ENCODE results near the gene FABP6. TPM values are rescaled to one million over a fixed set of nuclear protein-coding genes. Genes with fewer than 3 reads are reported as not detected.

FABP6 gene
- total RNA-seq, 1 experiment from 2014 or later: 5.7 TPM

GRCh38 chr5:160270704-160271103 lies 41.4 kb downstream of the FABP6 start:
- ChIA-PET CTCF (no interaction called here), POLR2A (ENCODE audit: unreplicated experiment) (interaction anchor here (0.7 kb wide), 1 partner anchor 165 kb away, joined by 3 read pairs; no protein-coding TSS in a partner anchor)
- Histone ChIP-seq H3F3A (ENCODE audit: insufficient read depth, low read depth) (peaks cover 7% of the 10 kb centered on the region; the same call in 1 of the 2 replicates), H3K4me2 (no peak overlapping the region), H3K79me2 (ENCODE audit: low read depth) (no peaks in the 10 kb centered on the region), H3K4me1 (replicated peaks; ENCODE audit: insufficient read depth) (peaks cover 11% of the 10 kb centered on the region), H3K36me3 (ENCODE audit: low read depth) (no peaks in the 10 kb centered on the region), H3K27ac (no peak overlapping the region), H3K27me3 (ENCODE audit: insufficient read depth, low read depth) (no peaks in the 10 kb centered on the region), H3K9me2 (ENCODE audit: insufficient read depth) (no peaks in the 10 kb centered on the region), H3K9me3 (ENCODE audit: insufficient read depth, low read depth) (no peaks in the 10 kb centered on the region), H2AFZ (no peak overlapping the region), H3K4me3 (no peak overlapping the region), H4K20me1 (ENCODE audit: insufficient read depth) (no peaks in the 10 kb centered on the region)
- TF ChIP-seq EZH2 (IDR thresholded peaks at IDR 0.05; ENCODE audit: low read depth) (no peak), CTCF (conservative IDR thresholded peaks at IDR 0.05) (no peak)
- intact Hi-C loops (cut with micrococcal nuclease; ENCODE audit: unreplicated experiment): no loop called here
- no TSS peak for BruUV-seq (replicated peaks)
- DNase-seq: no peak

GRCh38 chr5:160271396-160271795 lies 42.1 kb downstream of the FABP6 start:
- no peaks in the 10 kb centered on the region for H3K27me3 ChIP-seq (ENCODE audit: insufficient read depth, low read depth)
- H3K27ac ChIP-seq: no peak overlapping the region
- BruUV-seq (replicated peaks): no TSS peak
- no peak overlapping the region for H3K4me2 ChIP-seq
- no peaks in the 10 kb centered on the region for H3K36me3 ChIP-seq (ENCODE audit: low read depth)
- H3F3A ChIP-seq (ENCODE audit: insufficient read depth, low read depth): peaks cover 7% of the 10 kb centered on the region; the same call in 1 of the 2 replicates
- no peak overlapping the region for H2AFZ ChIP-seq
- no peaks in the 10 kb centered on the region for H4K20me1 ChIP-seq (ENCODE audit: insufficient read depth)
- H3K9me2 ChIP-seq (ENCODE audit: insufficient read depth): no peaks in the 10 kb centered on the region
- H3K4me3 ChIP-seq: no peak overlapping the region
- H3K9me3 ChIP-seq (ENCODE audit: insufficient read depth, low read depth): no peaks in the 10 kb centered on the region
- DNase-seq: no peak
- POLR2A ChIA-PET (ENCODE audit: unreplicated experiment): interaction anchor here (0.7 kb wide), 1 partner anchor 165 kb away, joined by 3 read pairs; no protein-coding TSS in a partner anchor
- H3K4me1 ChIP-seq (replicated peaks; ENCODE audit: insufficient read depth): peaks cover 11% of the 10 kb centered on the region
- CTCF ChIA-PET: interaction anchor here (0.7 kb wide), 1 partner anchor 72 kb away, joined by 3 read pairs; no protein-coding TSS in a partner anchor
- no peak for TF ChIP-seq CTCF (conservative IDR thresholded peaks at IDR 0.05)
- no peak for TF ChIP-seq EZH2 (IDR thresholded peaks at IDR 0.05; ENCODE audit: low read depth)
- H3K79me2 ChIP-seq (ENCODE audit: low read depth): no peaks in the 10 kb centered on the region
- intact Hi-C loops (cut with micrococcal nuclease; ENCODE audit: unreplicated experiment): no loop called here

GRCh38 chr5:160271836-160272235 lies 42.5 kb downstream of the FABP6 start:
- ChIA-PET CTCF (interaction anchor here (0.7 kb wide), 1 partner anchor 73 kb away, joined by 3 read pairs; no protein-coding TSS in a partner anchor), POLR2A (ENCODE audit: unreplicated experiment) (no interaction called here)
- H3K9me3 ChIP-seq (ENCODE audit: insufficient read depth, low read depth): no peaks in the 10 kb centered on the region
- H3K4me2 ChIP-seq: no peak overlapping the region
- H3K36me3 ChIP-seq (ENCODE audit: low read depth): 0 out of 2 replicates have a peak, but pooled peaks cover 2% of the 10 kb centered on the region
- H3F3A ChIP-seq (ENCODE audit: insufficient read depth, low read depth): peaks cover 7% of the 10 kb centered on the region; the same call in 1 of the 2 replicates
- BruUV-seq (replicated peaks): no TSS peak
- DNase-seq: no peak
- peaks cover 11% of the 10 kb centered on the region for H3K4me1 ChIP-seq (replicated peaks; ENCODE audit: insufficient read depth)
- H3K27ac ChIP-seq: no peak overlapping the region
- no peaks in the 10 kb centered on the region for H4K20me1 ChIP-seq (ENCODE audit: insufficient read depth)
- no peaks in the 10 kb centered on the region for H3K9me2 ChIP-seq (ENCODE audit: insufficient read depth)
- intact Hi-C loops (cut with micrococcal nuclease; ENCODE audit: unreplicated experiment): no loop called here
- no peak overlapping the region for H3K4me3 ChIP-seq
- no peaks in the 10 kb centered on the region for H3K27me3 ChIP-seq (ENCODE audit: insufficient read depth, low read depth)
- H3K79me2 ChIP-seq (ENCODE audit: low read depth): no peaks in the 10 kb centered on the region
- H2AFZ ChIP-seq: no peak overlapping the region
- no peak for TF ChIP-seq CTCF (conservative IDR thresholded peaks at IDR 0.05)
- no peak for TF ChIP-seq EZH2 (IDR thresholded peaks at IDR 0.05; ENCODE audit: low read depth)

Data from PC-9 (cell line).